NOMO-1 treated with dmso at 0.1 percent for 144 hours (cell line): ENCODE results near the gene GHRL.

Source experiments
- DNase-seq: peaks from one replicate; lab custom pipeline; 2025; ENCODE audit not compliant: unreplicated experiment; lab: John Stamatoyannopoulos, UW

GHRL gene

DNA sequence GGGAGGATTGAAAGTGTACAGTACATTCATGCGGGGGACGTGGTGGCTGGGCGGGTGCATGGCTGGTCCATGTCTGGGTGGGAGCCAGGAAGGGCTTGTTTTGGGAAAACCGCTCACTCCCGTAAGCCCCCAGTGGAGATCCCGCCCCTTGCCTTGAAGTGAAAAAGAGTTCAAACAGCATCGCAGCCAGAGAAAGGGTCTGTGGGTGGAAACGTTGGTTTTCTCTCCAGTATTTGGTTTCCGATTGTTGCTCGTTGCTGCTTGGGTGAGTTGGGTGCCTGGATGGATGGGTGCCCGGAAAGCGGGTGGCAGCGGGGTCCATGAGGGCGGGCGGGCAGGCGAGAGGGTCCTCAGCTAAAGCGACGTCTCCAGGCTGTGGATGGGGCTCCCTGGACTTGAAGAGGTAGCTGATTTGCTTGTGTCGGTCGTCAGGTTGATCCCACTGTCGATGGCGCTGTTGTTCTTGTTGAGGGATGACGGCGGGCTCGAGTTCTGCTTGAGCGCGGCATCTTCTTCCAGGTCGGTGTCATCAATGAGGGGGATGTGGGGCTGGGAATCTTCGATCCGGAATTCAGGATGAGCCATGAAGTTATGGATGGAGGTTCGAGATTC lies 35.8 kb upstream of the GHRL start:
- DNase-seq: no peak

DNA sequence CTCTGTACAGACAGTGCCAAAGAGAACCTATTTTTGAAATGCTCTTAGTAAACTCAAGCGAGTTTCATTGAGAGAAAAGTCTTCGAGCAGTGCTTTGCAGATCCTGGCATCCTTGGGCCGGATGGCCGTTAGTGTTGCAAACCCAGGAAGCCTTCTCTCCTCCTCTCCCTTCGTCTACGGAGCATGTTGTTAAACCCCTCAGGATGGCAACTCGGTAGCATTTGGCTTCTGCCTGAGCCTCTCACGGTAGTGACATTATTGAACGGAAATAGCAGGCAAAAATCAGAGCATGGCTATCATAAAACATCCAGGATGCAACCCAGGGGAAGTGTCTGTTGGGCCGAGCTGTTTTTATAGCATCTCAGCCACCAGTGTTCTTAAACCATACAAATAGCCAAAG lies 34.8 kb upstream of the GHRL start:
- DNase-seq: no peak

DNA sequence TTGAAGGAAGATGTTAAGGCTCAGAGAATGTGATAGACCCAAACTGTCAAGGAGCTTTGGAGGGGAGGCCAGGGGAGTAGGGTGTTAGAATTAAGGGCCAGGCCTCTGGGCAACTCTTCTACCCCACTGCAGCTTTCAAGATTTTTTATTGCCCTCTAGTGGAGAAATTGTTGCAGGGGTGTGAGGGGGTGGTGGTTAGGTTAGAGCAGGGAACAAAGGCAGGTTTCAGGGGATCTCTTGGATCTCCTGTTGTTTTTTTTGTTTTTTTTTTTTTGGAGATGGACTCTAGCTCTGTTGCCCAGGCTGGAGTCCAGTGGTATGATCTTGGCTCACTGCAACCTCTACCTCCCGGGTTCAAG lies 29.6 kb upstream of the GHRL start:
- DNase-seq: peak; percentile 16

DNA sequence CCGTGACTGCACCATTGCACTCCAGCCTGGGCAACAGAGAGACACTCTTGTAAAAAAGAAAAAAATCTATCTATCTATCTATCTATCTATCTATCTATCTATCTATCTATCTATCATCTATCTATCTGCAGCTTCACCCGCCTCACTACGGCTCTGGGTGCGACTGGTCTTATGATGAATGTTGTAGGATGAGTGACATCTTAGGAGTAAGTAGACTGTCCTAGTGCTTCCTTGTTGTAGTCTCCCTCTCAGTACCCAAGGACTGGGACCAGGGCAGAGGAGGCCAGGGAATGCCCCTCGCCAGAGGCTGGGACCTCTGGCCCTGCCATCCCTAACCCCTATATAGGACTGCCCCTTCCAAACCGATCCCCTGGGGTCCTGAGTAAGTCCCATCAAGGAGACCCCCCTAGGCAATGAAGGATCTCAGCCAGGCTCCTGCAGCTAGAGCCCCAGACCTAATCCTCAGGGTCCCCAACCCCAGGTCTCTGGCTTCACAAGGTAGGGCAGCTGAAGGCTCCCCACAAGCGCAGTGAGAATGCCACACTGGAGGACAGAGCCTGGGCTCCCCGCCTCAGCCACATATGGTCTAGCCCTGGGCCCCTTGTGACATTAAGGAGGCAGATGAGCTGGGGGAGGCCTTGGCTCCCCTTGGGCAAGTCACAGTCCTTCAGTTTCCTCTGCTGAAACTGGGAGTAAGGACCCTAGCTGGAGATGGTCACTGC lies 29.0 kb upstream of the GHRL start:
- DNase-seq: no peak

- DNase-seq: no peak
Observed at GRCh38 chr3:10320320-10320677, 27.6 kb upstream of the GHRL start.

- no peak for DNase-seq
Observed at GRCh38 chr3:10319804-10320203, 27.1 kb upstream of the GHRL start.

- DNase-seq: no peak
Observed at GRCh38 chr3:10319251-10319650, 26.5 kb upstream of the GHRL start.

- no peak for DNase-seq
Observed at GRCh38 chr3:10317961-10318350, 25.2 kb upstream of the GHRL start.

- DNase-seq: no peak
Observed at GRCh38 chr3:10317311-10317960, 24.7 kb upstream of the GHRL start.

- DNase-seq: no peak
Observed at GRCh38 chr3:10315771-10316344, 23.1 kb upstream of the GHRL start.

DNA sequence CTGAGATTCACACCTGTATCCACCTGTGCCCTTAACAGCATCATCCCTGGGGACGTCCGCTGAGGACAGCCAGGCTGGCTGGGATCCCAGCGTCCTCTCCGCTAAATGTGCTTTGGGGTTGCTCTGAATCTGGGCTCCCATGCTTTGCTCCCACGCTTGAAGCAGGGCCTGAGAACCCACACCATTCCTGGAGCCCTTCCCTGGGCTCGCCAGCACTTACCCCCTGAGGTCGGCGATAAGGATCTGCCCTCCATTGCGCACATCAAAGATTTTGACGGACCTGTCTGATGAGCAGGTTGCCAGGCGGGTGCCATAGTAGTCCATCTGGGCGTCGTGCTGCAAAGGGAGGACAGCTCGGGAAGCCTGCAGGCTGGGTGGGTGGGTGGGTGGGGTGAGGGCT lies 22.4 kb upstream of the GHRL start:
- no peak for DNase-seq

DNA sequence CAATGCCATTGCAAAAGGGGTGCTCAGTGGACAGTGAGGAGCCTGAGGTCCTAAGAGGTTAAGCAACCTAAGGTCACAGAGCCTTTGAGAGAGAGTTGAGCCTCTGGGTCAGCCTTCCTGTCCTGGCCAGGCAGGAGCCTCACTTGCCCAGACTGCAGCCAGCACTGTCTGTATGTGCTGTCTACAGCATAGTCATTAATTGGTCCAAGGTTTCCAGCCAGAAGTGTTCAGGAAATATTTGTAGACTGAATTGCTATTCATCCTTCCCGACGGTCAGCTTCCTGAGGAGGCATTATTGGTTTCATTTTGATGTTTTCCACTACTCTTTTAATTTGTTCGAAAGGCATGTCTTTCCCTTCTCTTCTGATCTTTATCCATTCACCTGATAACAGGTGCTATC lies 20.1 kb upstream of the GHRL start:
- no peak for DNase-seq

DNA sequence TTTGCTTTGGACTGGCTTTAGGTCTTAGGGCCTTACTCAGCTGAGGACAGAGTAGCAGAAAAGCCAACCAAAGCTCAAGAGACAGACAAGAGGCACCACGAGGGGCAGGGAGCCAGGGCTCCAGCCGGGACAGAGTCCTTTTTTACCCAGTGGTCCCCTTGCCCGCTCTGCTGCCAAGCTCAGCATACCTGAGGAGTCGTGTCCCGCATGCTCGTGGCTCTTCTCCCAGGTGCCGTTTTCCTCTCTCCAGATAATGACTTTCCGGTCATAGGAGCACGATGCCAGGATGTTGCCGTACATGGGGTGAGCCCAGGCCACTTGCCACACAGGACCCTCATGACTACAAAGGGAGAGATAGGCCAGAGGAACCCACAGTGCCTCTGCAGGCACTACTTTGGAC lies 19.6 kb upstream of the GHRL start:
- DNase-seq: no peak

DNA sequence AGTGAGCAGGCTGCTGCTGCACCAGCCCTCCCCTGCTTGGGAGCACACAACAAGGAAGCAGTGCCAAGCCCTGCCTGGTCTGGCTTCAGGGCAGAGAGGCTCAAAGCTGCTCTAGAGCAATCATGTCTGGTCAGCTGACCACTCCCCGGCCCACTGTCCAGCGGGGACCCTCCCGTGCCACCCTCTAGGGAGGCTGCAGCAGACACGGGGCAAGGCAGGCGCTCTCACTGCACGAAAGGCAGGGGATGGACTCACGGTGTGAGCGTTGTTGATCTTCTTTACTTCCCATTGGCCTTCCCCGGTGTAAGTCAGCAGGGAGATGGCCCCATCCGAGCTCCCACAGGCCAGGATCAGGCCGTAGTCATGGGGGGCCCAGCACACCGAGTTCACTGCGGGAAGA lies 19.0 kb upstream of the GHRL start:
- DNase-seq: no peak

DNA sequence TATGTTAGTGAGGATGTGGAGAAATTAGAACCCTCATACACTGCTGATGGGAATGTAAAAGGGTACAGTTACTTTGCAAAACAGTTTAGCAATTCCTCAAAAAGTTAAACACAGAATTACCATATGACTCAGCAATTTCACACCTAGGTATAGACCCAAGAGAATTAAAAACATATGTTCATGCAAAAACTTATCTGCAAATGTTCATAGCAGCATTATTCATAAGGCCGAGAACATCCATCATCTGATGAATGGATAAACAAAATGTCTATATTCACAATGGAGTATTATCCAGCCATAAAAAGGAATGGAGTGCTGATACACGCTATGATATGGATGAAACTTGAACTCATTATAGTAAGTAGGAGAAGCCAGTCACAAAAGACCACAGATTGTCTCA lies 17.8 kb upstream of the GHRL start:
- no peak for DNase-seq

DNA sequence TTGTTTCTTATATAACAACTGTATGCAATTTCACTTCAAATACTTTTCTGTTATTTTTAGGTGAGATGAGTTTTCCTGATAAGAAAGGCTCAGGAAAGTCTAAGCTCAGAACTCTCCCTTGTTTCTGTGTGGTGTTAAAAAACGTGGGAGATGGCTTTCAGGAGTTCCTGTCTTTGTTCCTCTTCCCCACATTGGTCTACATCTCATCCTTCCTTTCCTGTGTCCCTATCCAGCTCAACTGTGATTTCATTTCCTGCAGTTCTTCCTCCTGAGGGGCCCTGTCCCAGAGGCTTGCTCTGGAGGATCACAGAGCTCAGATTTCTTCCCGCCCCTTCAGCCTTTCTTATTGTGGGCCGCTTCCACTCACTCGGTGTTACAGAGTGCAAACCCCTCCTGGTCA lies 17.0 kb upstream of the GHRL start:
- no peak for DNase-seq

- no peak for DNase-seq
Observed at GRCh38 chr3:10308678-10309077, 15.9 kb upstream of the GHRL start.

GRCh38 chr3:10306156-10306555 lies 13.4 kb upstream of the GHRL start:
- no peak for DNase-seq

DNA sequence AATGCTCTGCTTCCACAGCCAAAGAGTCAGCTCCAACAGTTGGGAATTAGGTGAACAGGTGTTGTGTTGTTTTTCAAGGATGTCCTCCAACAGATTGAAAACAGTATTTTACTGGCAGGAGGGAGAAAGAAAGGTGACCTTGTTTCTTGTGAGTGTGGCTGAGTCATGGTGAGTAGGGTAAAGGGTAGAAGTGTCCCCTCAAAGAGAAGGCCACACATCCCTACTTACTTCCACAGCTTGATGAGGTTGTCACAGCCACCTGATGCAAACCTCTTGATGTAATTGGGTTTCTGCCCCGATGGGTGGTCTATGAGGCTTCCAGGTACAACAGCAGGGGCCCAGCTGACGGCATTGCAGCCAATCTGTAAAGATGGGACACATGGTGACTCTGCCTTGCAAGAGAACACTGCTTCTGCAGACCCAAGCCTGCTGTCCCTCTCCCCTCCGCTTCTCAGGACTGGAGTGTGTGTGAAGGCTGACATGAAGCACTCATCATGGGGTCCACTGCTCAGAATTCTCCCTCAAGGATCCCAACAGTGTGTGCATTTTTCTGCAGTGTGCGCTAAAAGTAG lies 12.7 kb upstream of the GHRL start:
- no peak for DNase-seq

GRCh38 chr3:10304905-10305304 lies 12.2 kb upstream of the GHRL start:
- no peak for DNase-seq

DNA sequence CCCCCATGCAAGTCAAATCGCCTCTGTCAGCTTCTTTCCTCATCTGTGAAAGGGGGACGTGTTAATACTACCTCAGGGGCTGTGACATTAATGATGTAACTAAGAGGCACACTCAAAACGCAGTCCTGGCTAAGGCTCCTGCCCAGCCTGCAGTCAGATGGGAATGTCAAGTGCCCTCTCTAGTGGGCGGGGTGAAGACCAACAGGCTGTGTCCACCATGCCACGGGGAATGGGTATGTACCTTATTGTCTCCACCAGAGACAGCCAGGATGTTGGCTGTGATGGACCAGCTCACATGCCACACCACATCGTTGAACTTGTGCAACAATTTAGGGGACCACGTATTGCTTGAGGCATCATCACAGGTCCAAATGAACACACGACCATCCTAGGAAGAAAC lies 11.0 kb upstream of the GHRL start:
- no peak for DNase-seq

- no peak for DNase-seq
Observed at GRCh38 chr3:10303105-10303504, 10.4 kb upstream of the GHRL start.
